HUDEP-2 (cell line): ENCODE measurements around the gene SIGLEC14.
"Not testable (repeated sequence)": the region's sequence is repeated elsewhere in the genome, so short reads cannot be mapped to it uniquely, and the experiment has no call there.

Experiments
- DNase-seq, 76 experiments: peaks; one replicate each; lab custom pipeline; 2025; ENCODE audit not compliant: unreplicated experiment in 76 of 76; lab: John Stamatoyannopoulos, UW

SIGLEC14 gene, protein sequence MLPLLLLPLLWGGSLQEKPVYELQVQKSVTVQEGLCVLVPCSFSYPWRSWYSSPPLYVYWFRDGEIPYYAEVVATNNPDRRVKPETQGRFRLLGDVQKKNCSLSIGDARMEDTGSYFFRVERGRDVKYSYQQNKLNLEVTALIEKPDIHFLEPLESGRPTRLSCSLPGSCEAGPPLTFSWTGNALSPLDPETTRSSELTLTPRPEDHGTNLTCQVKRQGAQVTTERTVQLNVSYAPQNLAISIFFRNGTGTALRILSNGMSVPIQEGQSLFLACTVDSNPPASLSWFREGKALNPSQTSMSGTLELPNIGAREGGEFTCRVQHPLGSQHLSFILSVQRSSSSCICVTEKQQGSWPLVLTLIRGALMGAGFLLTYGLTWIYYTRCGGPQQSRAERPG

GRCh38 chr19:51646730-51647129 lies at the start of gene SIGLEC14:
Gene SIGLEC14 (minus strand): TSS chr19:51646825. CDS start chr19:51646759, 66 bp downstream.
- DNase-seq: not testable (repeated sequence)

- no peak for DNase-seq
Observed at GRCh38 chr19:51695702-51696315, 49.2 kb upstream of the SIGLEC14 start.

- DNase-seq: no peak
Observed at GRCh38 chr19:51695088-51695487, 48.5 kb upstream of the SIGLEC14 start.

DNA sequence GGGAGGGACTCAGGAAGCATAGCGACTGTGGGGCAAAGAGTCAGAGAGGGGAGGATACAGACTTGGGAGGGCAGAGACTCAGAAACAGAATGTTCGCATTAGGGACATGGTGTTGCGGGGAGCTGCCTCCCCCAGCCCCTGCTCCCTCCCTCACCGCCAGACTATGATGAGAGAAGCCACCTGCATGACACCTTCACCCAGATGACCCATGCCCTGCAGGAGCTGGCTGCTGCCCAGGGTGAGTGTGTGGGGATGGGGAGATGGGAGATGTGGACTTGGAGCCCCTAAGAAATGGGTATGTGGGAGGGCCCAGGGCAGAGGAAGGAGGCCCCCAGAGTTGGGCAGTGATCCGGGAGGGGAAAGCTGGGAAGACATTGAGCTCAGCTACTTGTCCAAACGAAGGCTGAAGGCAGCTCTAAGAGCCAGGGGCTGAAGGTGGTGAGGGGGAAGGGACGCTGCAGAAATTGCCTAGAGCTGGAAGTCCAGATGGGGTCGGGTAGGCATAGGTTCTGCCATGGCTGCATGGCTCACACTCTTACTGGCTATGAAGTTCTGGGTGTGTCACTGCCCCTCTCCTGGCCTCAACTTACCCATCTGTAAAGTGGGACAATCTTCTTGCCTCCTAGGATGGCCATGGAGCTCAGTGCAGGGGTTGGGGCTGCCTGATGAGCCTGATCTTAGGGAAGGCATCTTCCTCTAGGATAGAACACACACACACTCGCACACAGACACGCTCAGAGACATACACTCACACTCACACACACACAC lies 47.9 kb upstream of the SIGLEC14 start:
- DNase-seq: no peak

GRCh38 chr19:51693819-51694218 lies 47.2 kb upstream of the SIGLEC14 start:
- no peak for DNase-seq

GRCh38 chr19:51693260-51693659 lies 46.6 kb upstream of the SIGLEC14 start, which contains the start of gene SPACA6:
Gene SPACA6 (plus strand): TSS chr19:51693330. CDS start chr19:51693527, 197 bp downstream.
- no peak for DNase-seq

GRCh38 chr19:51692468-51692867 lies 45.8 kb upstream of the SIGLEC14 start:
- no peak for DNase-seq

GRCh38 chr19:51691584-51692428 lies 45.2 kb upstream of the SIGLEC14 start:
- no peak for DNase-seq

GRCh38 chr19:51691074-51691583 lies 44.5 kb upstream of the SIGLEC14 start:
- peak in 10 of 76 experiments; percentile 6 to 79 (median 60) for DNase-seq

- peak in 53 of 76 experiments; percentile 16 to 83 (median 58) for DNase-seq
Observed at GRCh38 chr19:51690454-51691073, 43.9 kb upstream of the SIGLEC14 start.

DNA sequence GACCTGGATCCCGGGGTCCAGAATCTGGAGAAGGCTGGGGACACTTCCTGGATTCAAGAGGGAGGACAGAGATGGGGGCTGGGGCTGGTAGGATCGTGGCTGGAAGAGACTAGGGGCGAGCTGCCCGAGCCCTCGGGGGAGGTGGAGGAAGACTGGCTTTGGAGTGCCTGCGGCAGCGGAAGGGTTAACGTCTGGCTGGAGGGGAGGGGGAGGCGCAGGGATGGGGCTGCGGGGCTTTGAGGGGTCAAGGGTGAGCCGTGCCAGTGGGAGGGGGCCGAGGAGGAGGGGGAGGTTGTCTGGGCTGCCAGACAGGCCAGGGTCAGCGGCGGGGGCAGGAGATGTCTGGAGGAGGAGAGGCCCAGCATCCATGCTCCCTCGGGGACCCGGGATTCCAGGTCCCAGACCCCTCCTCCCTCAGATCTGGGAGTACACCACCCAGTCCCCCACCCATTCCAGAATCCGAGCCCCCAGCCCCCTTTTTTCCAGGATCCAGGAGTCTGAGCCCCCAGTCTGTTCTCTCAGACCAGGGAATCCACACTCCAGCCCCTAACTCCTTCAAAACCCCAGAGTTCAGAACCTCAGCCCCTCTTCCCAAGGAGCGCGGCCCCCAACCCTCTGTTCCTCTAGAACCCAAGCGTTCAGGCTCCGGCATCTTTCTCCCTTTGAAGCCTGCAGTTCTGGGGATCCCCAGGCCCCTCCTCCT lies 43.3 kb upstream of the SIGLEC14 start:
- peak in 2 of 76 experiments; percentile 29 to 58 for DNase-seq

GRCh38 chr19:51688671-51689571 lies 42.3 kb upstream of the SIGLEC14 start:
- DNase-seq: peak in 50 of 76 experiments; percentile 13 to 89 (median 58)

DNA sequence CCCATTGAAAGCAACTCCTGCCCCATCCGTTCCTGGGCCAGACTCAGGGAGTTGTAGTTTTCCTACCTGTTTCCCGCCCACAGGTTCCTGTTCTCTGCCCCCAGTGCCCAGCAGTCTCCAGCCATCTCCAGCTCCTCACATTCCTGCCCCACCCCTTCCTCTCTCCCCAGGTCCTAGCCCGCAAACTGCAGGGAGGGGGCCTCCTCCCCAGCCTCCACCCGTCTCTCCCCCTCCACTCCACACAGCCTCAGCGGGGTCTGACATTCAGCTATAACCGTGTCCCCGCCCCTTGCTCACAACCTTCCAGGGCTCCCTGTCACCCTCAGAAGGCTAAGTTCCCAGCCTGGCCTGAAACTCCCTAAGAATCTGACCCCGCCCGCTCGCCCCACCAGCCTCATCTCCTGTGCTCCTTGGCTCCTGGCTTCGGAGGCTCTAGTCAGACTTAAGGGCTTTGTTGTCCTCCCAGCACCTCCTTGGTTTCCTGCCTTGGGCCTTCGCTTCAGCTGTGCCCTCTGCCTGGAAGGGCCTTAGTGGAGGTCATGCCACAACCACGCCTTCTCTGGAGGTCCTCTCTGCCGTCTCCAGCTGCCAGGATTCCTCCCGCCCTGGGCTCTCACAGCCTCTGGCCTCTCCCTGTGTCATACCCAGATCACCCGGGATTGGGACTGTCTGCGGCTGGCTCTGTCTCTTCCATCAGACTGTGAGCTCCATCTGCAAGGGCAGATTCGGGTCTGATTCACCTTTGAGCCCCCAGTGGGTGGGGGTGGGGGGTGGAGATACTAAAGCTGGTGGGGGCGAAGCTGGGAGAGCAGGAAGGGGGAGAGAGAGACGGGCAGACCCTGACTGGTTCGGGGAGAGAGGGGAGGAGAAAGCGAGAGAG lies 41.4 kb upstream of the SIGLEC14 start:
- DNase-seq: no peak

DNA sequence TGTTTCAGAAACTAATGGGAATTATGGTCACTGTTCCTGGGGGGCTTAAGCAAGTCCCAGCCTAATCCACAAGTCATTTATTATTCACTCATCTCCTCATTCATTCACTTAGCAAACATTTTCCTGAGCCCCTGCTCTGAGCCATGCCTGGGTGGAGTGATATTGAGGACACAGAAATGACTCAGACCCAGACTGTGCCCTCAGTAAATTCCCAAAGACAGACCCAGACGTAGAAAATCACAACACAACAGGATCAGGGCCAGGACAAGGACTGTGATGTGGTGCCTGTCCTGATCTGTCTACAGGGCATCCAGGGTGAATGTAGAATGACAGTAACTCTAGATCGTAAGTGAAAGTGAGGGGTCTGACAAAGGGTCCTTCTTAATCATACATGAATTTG lies 39.5 kb upstream of the SIGLEC14 start:
- no peak for DNase-seq

- peak in 1 of 76 experiments; percentile 18 for DNase-seq
Observed at GRCh38 chr19:51681286-51681941, 34.8 kb upstream of the SIGLEC14 start.

- DNase-seq: no peak
Observed at GRCh38 chr19:51680474-51680873, 33.8 kb upstream of the SIGLEC14 start.
